OCI-LY3 (cell line): ENCODE results near the gene PDIK1L.

Source experiments
- CTCF ChIP-seq: fragments of 200-600, 300-600 bp; sonication (generic); IDR thresholded peaks from 2 replicates; pipeline ENCODE4 v1.5.1; 2014; ENCODE audit warnings: antibody characterized with exemption, low read length, low read depth
- EZH2phosphoT487 ChIP-seq: fragments of 200-600 bp; shearing (Covaris generic); IDR thresholded peaks from 2 replicates; pipeline ENCODE4 v1.6.1; 2018; ENCODE audit warnings: antibody characterized with exemption, mixed run types, low read depth

GRCh38 chr1:26112407-26112775, 767 bp downstream of the PDIK1L start:
- no peak for TF ChIP-seq CTCF
- TF ChIP-seq EZH2phosphoT487 = no peak
